Right lobe of liver (tissue), 4 donors: ENCODE results near the gene BOD1.

Experiments
- CTCF ChIP-seq, 4 donors: fragments of 200-600 bp in 3 of 4; fragments of 450-650 bp in 1 of 4; IDR thresholded peaks; one replicate each; pipeline versions ENCODE4 v1.5.1 to v1.8.0; 2016 to 2022; ENCODE audit warnings: antibody characterized with exemption in 4 of 4, mild to moderate bottlenecking in 2 of 4
- POLR2A ChIP-seq: fragments of 450-650 bp; IDR thresholded peaks from one replicate; pipeline ENCODE4 v1.6.1; 2017; ENCODE audit warnings: antibody characterized with exemption, mild to moderate bottlenecking
- donor health status: DM: no; HTN: no; CAD: no.
- donor health status: DM: no; HTN: no; CAD: no.
- donor health status: DM: no; HTN: yes; CAD: no.

GRCh38 chr5:173577817-173578216 lies 38.6 kb downstream of the BOD1 start:
- TF ChIP-seq CTCF (IDR thresholded peaks at IDR 0.05) (no peak), POLR2A (no peak)
